ENCODE data around the gene IGF1R.

IGF1R gene

GRCh38 chr15:98924401-98925049 is 276.2 kb downstream of the IGF1R start:
- DNase-seq, result no peak

- DNase-seq, result no peak
Measured at GRCh38 chr15:98926236-98926635, 277.9 kb downstream of the IGF1R start.

GRCh38 chr15:98927022-98927421 is 278.7 kb downstream of the IGF1R start:
- no peak for DNase-seq

GRCh38 chr15:98927996-98928395 is 279.7 kb downstream of the IGF1R start:
- DNase-seq, result no peak

GRCh38 chr15:98930576-98930975 is 282.2 kb downstream of the IGF1R start:
- DNase-seq, result no peak

GRCh38 chr15:98931004-98931403 is 282.7 kb downstream of the IGF1R start:
- no peak for DNase-seq

- DNase-seq, result no peak
Measured at GRCh38 chr15:98933406-98933805, 285.1 kb downstream of the IGF1R start.

- no peak for DNase-seq
Measured at GRCh38 chr15:98935736-98936135, 287.4 kb downstream of the IGF1R start.

- DNase-seq, result no peak
Measured at GRCh38 chr15:98937413-98938104, 289.2 kb downstream of the IGF1R start.

- DNase-seq, result no peak
Measured at GRCh38 chr15:98938105-98938417, 289.7 kb downstream of the IGF1R start.

- no peak for DNase-seq
Measured at GRCh38 chr15:98938799-98939198, 290.5 kb downstream of the IGF1R start.

- no peak for DNase-seq
Measured at GRCh38 chr15:98939311-98940080, 291.2 kb downstream of the IGF1R start.

GRCh38 chr15:98941595-98942255 is 293.4 kb downstream of the IGF1R start:
- DNase-seq, result no peak

- no peak for DNase-seq
Measured at GRCh38 chr15:98942431-98942830, 294.1 kb downstream of the IGF1R start.

GRCh38 chr15:98943051-98943508 is 294.7 kb downstream of the IGF1R start:
- no peak for DNase-seq

GRCh38 chr15:98943601-98944151 is 295.3 kb downstream of the IGF1R start:
- DNase-seq, result no peak

GRCh38 chr15:98946301-98947255 is 298.2 kb downstream of the IGF1R start:
- DNase-seq, result no peak

GRCh38 chr15:98948456-98948855 is 300.1 kb downstream of the IGF1R start:
- no peak for DNase-seq

GRCh38 chr15:98948941-98949340 is 300.6 kb downstream of the IGF1R start:
- DNase-seq, result no peak

- no peak for DNase-seq
Measured at GRCh38 chr15:98949624-98950023, 301.3 kb downstream of the IGF1R start.

- DNase-seq, result no peak
Measured at GRCh38 chr15:98950248-98950647, 301.9 kb downstream of the IGF1R start.

GRCh38 chr15:98951004-98951403 is 302.7 kb downstream of the IGF1R start:
- no peak for DNase-seq
